ENCODE data around the gene AGPAT4.

The AGPAT4 gene

GRCh38 chr6:161171207-161171606 is 102.7 kb downstream of the AGPAT4 start:
- in situ Hi-C loops (cut with MboI; ENCODE audit: low pct_unique_long_range_greater_than_20kb, low sequenced_read_pairs, unreplicated experiment), result no loop called here
- no peak for DNase-seq (ENCODE audit: low spot score)
- TF ChIP-seq, protein P1, sequence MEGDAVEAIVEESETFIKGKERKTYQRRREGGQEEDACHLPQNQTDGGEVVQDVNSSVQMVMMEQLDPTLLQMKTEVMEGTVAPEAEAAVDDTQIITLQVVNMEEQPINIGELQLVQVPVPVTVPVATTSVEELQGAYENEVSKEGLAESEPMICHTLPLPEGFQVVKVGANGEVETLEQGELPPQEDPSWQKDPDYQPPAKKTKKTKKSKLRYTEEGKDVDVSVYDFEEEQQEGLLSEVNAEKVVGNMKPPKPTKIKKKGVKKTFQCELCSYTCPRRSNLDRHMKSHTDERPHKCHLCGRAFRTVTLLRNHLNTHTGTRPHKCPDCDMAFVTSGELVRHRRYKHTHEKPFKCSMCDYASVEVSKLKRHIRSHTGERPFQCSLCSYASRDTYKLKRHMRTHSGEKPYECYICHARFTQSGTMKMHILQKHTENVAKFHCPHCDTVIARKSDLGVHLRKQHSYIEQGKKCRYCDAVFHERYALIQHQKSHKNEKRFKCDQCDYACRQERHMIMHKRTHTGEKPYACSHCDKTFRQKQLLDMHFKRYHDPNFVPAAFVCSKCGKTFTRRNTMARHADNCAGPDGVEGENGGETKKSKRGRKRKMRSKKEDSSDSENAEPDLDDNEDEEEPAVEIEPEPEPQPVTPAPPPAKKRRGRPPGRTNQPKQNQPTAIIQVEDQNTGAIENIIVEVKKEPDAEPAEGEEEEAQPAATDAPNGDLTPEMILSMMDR (IDR thresholded peaks at IDR 0.05; ENCODE audit: extremely low read depth, insufficient read depth, missing control alignments), result no peak

DNA sequence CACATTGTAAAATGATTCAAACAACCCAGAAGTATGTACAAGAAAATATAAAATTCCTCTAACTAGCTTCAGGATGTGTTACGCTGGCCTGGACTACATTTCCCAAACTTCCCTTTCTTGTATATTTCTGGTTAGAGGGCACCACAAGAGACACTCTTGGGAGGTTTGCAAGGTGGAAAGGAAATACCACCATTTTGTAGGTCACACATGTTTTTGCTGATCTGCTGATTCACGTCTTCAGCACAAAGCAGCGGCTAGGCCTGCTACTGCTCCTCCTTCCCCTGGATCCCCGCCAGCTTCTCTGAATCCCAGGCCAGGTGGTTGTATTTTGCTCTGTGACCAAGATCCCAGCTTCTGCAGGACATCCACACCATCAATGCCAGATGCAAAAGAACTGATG is 104.2 kb downstream of the AGPAT4 start:
- TF ChIP-seq, protein P1 (IDR thresholded peaks at IDR 0.05; ENCODE audit: extremely low read depth, insufficient read depth, missing control alignments), result no peak
- in situ Hi-C loops (cut with MboI; ENCODE audit: low pct_unique_long_range_greater_than_20kb, low sequenced_read_pairs, unreplicated experiment), result no loop called here
- no peak for DNase-seq (ENCODE audit: low spot score)

- DNase-seq (ENCODE audit: low spot score), result no peak
- TF ChIP-seq, protein P1 (IDR thresholded peaks at IDR 0.05; ENCODE audit: extremely low read depth, insufficient read depth, missing control alignments), result no peak
- in situ Hi-C loops (cut with MboI; ENCODE audit: low pct_unique_long_range_greater_than_20kb, low sequenced_read_pairs, unreplicated experiment), result no loop called here
Measured at GRCh38 chr6:161169035-161169434, 104.8 kb downstream of the AGPAT4 start.

DNA sequence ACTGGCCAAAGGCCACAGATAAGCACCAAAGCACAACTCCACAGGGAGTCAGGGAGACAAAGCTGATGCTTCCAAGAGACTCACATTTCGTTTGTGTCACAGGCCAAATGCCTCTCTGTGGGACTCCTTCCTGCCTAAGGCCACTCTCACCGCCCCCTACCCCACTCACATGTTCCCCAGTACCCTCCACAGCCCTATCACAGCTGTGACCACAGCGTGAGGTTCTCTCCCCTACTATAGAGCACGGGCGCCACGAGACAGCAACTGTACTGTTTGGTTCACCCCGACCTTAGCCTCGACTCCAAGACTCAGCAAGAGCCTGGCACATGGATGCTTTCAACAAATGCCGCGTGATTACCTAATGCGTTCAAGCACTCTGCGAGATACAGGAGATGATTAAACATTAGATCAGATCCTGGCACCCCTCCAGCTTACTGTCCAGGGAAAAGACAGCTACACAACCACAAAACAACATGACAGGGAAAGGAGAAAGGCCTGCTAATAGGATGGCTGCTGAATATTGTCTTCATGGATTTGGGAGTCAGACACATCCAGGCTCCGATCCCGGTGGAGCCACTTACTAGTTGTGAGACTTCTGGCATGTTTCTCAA is 105.5 kb downstream of the AGPAT4 start:
- TF ChIP-seq, protein P1 (IDR thresholded peaks at IDR 0.05; ENCODE audit: extremely low read depth, insufficient read depth, missing control alignments), result no peak
- in situ Hi-C loops (cut with MboI; ENCODE audit: low pct_unique_long_range_greater_than_20kb, low sequenced_read_pairs, unreplicated experiment), result no loop called here
- DNase-seq (ENCODE audit: low spot score), result no peak

DNA sequence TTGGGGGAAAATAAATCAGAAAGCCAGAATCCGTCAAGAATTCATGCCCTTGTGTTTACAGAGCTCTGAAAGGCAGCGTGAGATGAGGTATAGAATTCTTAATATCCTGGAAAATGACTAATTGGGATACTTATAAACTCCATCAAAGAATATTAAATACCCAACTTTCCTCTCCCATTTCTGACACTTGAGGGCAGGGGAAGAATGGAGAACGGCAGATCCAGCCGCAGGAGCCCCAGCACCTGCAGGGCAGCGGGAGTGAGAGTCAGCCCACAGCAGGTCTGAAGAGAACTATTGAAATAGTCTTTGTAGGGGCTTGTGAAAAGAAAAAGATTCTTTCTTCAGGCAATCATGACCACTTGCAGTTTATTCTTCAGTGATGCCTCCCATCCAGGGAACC is 107.2 kb downstream of the AGPAT4 start:
- no peak for DNase-seq (ENCODE audit: low spot score)
- in situ Hi-C loops (cut with MboI; ENCODE audit: low pct_unique_long_range_greater_than_20kb, low sequenced_read_pairs, unreplicated experiment), result no loop called here
- TF ChIP-seq, protein P1 (IDR thresholded peaks at IDR 0.05; ENCODE audit: extremely low read depth, insufficient read depth, missing control alignments), result no peak

DNA sequence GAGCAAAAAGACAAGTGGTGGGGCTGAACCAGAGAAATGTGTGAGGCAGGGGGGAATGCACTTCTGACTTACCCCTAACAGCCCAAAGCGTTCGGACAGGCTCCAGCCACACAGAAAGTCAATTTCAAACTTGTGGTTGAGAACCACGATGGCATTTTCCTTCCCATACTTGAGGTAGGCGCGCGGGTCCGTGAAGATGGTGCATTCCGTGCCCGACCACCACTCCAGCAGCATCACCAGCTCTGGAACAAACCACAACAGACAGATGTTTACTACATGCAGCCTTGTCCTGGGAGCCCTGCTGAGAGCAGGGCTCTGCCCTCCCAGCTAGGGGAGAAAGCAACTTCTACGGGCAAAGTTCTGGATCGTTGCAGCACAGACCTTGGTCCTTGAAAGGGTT is 107.7 kb downstream of the AGPAT4 start:
- in situ Hi-C loops (cut with MboI; ENCODE audit: low pct_unique_long_range_greater_than_20kb, low sequenced_read_pairs, unreplicated experiment), result no loop called here
- no peak for DNase-seq (ENCODE audit: low spot score)
- TF ChIP-seq, protein P1 (IDR thresholded peaks at IDR 0.05; ENCODE audit: extremely low read depth, insufficient read depth, missing control alignments), result no peak

Measured in GM13977 (cell line).